AG04449 (cell line): ENCODE results near the gene ANKHD1.

Experiments
- CTCF ChIA-PET: fragments of 350-600 bp; formaldehyde crosslinking; extraction: SDS; loops from one replicate; lab custom pipeline; 2021; ENCODE audit warnings: antibody characterized with exemption; lab: Yijun Ruan, JAX
- POLR2A ChIA-PET: fragments of 400-600, 350-600 bp; formaldehyde crosslinking; extraction: SDS; loops from one replicate; lab custom pipeline; 2020; ENCODE audit warnings: antibody characterized with exemption, inconsistent platforms; lab: Yijun Ruan, JAX
- DNase-seq: peaks from one replicate; pipeline ENCODE4 v3.0.0-alpha.2; 2010; ENCODE audit warnings: low read depth, low spot score
- H3K4me3 ChIP-seq: 2 replicates; pipeline ENCODE4 v1.5.1; 2011; ENCODE audit warnings: low read depth, mild to moderate bottlenecking, control low read depth, low read length
- TF ChIP-seq, protein P1 (sequence below): IDR thresholded peaks from one replicate; pipeline ENCODE4 v1.5.1; 2011; ENCODE audit warnings: mild to moderate bottlenecking, moderate library complexity, low read length, control low read depth, inconsistent platforms; ENCODE audit not compliant: insufficient read depth; ENCODE audit errors: missing control alignments

Gene ANKHD1

GRCh38 chr5:140366589-140367255 lies 34.9 kb upstream of the ANKHD1 start:
- CTCF ChIA-PET, result interaction anchor here (0.9 to 12.9 kb wide), 10 partner anchors 8 to 353 kb away, joined by 3 to 542 read pairs (median 8); partner anchors contain the start of gene HBEGF
- TF ChIP-seq, protein P1, sequence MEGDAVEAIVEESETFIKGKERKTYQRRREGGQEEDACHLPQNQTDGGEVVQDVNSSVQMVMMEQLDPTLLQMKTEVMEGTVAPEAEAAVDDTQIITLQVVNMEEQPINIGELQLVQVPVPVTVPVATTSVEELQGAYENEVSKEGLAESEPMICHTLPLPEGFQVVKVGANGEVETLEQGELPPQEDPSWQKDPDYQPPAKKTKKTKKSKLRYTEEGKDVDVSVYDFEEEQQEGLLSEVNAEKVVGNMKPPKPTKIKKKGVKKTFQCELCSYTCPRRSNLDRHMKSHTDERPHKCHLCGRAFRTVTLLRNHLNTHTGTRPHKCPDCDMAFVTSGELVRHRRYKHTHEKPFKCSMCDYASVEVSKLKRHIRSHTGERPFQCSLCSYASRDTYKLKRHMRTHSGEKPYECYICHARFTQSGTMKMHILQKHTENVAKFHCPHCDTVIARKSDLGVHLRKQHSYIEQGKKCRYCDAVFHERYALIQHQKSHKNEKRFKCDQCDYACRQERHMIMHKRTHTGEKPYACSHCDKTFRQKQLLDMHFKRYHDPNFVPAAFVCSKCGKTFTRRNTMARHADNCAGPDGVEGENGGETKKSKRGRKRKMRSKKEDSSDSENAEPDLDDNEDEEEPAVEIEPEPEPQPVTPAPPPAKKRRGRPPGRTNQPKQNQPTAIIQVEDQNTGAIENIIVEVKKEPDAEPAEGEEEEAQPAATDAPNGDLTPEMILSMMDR, result no peak
- POLR2A ChIA-PET, result no interaction called here
- DNase-seq, result no peak
- no peak overlapping the region for H3K4me3 ChIP-seq

- no peak overlapping the region for H3K4me3 ChIP-seq
- ChIA-PET POLR2A (no interaction called here), CTCF (interaction anchor here (0.9 to 12.9 kb wide), 8 partner anchors 9 to 352 kb away, joined by 3 to 542 read pairs (median 8); no protein-coding TSS in a partner anchor)
- TF ChIP-seq, protein P1, result no peak
- no peak for DNase-seq
These were observed 34.2 kb upstream of the ANKHD1 start for GRCh38 chr5:140367256-140368013.

GRCh38 chr5:140371356-140372151 lies 30.1 kb upstream of the ANKHD1 start:
- TF ChIP-seq, protein P1, result no peak
- ChIA-PET POLR2A (no interaction called here), CTCF (interaction anchor here (0.8 to 4.1 kb wide), 28 partner anchors 7 to 349 kb away, joined by 3 to 43 read pairs (median 6); partner anchors contain the start of genes ANKHD1, EIF4EBP3 and TMCO6)
- no peak for DNase-seq
- no peak overlapping the region for H3K4me3 ChIP-seq

GRCh38 chr5:140372971-140373487 lies 28.6 kb upstream of the ANKHD1 start:
- ChIA-PET CTCF (interaction anchor here (0.6 to 4.1 kb wide), 58 partner anchors 9 to 351 kb away, joined by 3 to 43 read pairs (median 4); partner anchors contain the start of genes ANKHD1, EIF4EBP3, HBEGF and IK), POLR2A (no interaction called here)
- TF ChIP-seq, protein P1, result peak; percentile 76
- no peak for DNase-seq
- no peak overlapping the region for H3K4me3 ChIP-seq

- ChIA-PET CTCF (interaction anchor here (1.0 to 2.6 kb wide), 3 partner anchors 8 to 18 kb away, joined by 3 to 22 read pairs (median 5); no protein-coding TSS in a partner anchor), POLR2A (no interaction called here)
- DNase-seq, result no peak
- H3K4me3 ChIP-seq, result no peak overlapping the region
- TF ChIP-seq, protein P1, result no peak
These were observed 20.3 kb upstream of the ANKHD1 start for GRCh38 chr5:140381351-140381750.
